ENCODE measurements around the gene AKR7A3. TPM values are rescaled to one million over a fixed set of nuclear protein-coding genes. Genes with fewer than 3 reads are reported as not detected.
A peak's percentile ranks its signal among the peaks of the same experiment; 100 is the strongest.

AKR7A3 gene
- total and polyA plus RNA-seq, 2 experiments from 2014 or later: 0.11 to 0.18 TPM

DNA sequence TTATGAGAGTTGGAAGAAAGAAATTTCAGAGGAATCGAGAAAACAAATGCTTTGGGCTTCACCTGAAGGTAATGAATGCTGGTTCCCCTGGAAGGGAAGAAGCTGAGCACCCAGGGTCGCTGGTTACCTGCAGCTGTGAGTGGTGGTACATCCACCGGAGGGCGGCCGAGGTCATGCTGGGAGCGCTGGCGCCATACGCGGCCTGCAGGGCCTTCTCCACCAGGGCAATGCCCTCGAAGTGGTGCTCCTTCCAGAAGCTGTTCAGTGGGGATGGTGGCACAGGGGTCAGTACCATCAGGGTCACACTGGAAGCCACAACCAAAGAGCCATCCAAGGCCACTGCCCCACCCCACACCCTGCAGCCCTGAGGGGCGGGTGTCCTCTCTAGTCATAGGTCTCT, 20.1 kb downstream of the AKR7A3 start:
- H3K79me2 ChIP-seq (ENCODE audit: insufficient read depth): no peaks in the 10 kb centered on the region
- no peaks in the 10 kb centered on the region for H3K9me2 ChIP-seq (ENCODE audit: insufficient read depth)
- H3K36me3 ChIP-seq (ENCODE audit: low read depth): no peaks in the 10 kb centered on the region
- in situ Hi-C loops (cut with MboI): no loop called here
- H3K4me3 ChIP-seq: no peak overlapping the region
- TF ChIP-seq EZH2phosphoT487 (IDR thresholded peaks at IDR 0.05; ENCODE audit: insufficient read depth, low read depth) (no peak), EZH2 (IDR thresholded peaks at IDR 0.05; ENCODE audit: insufficient read depth, poor library complexity, severe bottlenecking) (no peak)
- no peaks in the 10 kb centered on the region for H3K9me3 ChIP-seq (ENCODE audit: low read depth)
- H4K20me1 ChIP-seq (ENCODE audit: insufficient read depth): no peaks in the 10 kb centered on the region
- no peak overlapping the region for H3K9ac ChIP-seq
- no peak overlapping the region for H3K4me2 ChIP-seq (ENCODE audit: unreplicated experiment)
- 72 to 73% methylated on average over 11 of the region's 11 CpGs for WGBS, 2 experiments (ENCODE audit: low coverage in 1 of 2, low lambda C conversion rate in 2 of 2, missing lambda C conversion rate in 2 of 2)
- no peaks in the 10 kb centered on the region for H3K4me1 ChIP-seq (ENCODE audit: insufficient read depth)
- H3F3A ChIP-seq (ENCODE audit: insufficient read depth): no peaks in the 10 kb centered on the region
- H2AFZ ChIP-seq: no peak overlapping the region
- H3K27ac ChIP-seq: no peak overlapping the region
- no peak for DNase-seq
- no peaks in the 10 kb centered on the region for H3K27me3 ChIP-seq (replicated peaks; ENCODE audit: insufficient read depth)

DNA sequence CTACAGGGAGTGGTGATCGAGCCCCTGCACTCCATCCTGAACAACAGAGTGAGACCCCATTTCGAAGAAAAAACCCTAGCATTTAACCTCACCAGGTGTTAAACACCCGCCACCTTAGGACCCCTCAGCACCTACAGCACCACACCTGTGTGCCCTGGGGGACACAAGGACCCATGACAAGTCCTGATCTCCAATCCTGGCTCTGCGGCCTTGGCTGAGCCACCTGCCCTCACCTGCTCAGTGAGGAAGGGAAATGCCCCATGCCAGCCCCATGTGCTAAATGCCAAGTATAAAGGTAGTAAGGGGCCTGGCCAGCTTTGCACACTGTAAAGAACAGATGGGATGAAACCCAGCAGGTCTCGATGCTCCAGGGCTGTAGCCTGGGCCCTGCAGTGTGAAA, 25.8 kb downstream of the AKR7A3 start:
- no peaks in the 10 kb centered on the region for H3K9me2 ChIP-seq (ENCODE audit: insufficient read depth)
- H3K4me1 ChIP-seq (ENCODE audit: insufficient read depth): peaks cover 18% of the 10 kb centered on the region
- WGBS, 2 experiments (ENCODE audit: low coverage in 1 of 2, low lambda C conversion rate in 2 of 2, missing lambda C conversion rate in 2 of 2): 97 to 99% methylated on average over 5 of the region's 5 CpGs
- TF ChIP-seq EZH2 (IDR thresholded peaks at IDR 0.05; ENCODE audit: insufficient read depth, poor library complexity, severe bottlenecking) (no peak), EZH2phosphoT487 (IDR thresholded peaks at IDR 0.05; ENCODE audit: insufficient read depth, low read depth) (no peak)
- DNase-seq: no peak
- H3F3A ChIP-seq (ENCODE audit: insufficient read depth): peaks cover 29% of the 10 kb centered on the region
- H2AFZ ChIP-seq: no peak overlapping the region
- no peaks in the 10 kb centered on the region for H3K27me3 ChIP-seq (replicated peaks; ENCODE audit: insufficient read depth)
- no peaks in the 10 kb centered on the region for H4K20me1 ChIP-seq (ENCODE audit: insufficient read depth)
- no peak overlapping the region for H3K4me3 ChIP-seq
- H3K4me2 ChIP-seq (ENCODE audit: unreplicated experiment): no peak overlapping the region
- peaks cover 20% of the 10 kb centered on the region; the same call in 1 of the 2 replicates for H3K36me3 ChIP-seq (ENCODE audit: low read depth)
- in situ Hi-C loops (cut with MboI): no loop called here
- no peaks in the 10 kb centered on the region for H3K79me2 ChIP-seq (ENCODE audit: insufficient read depth)
- H3K9me3 ChIP-seq (ENCODE audit: low read depth): no peaks in the 10 kb centered on the region
- H3K9ac ChIP-seq: no peak overlapping the region
- no peak overlapping the region for H3K27ac ChIP-seq

DNA sequence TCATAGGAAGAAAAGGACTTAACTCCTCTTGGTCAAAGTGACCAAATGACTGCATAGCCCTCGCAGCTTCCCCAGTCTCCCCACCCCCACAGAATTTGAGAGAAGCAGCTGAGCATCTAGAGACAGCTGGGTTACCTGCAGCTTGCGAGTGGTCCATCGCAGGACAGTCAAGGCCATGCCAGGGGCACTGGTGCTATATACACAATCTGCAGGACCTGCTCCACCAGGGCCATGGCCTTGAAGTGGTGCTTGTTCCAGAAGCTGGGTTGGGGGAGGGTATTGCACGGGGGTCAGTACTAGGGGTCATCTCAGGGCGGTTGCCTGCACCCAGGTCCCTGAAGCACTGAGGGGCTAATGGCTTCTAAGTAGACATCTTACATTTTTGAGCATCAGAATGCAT, 26.5 kb downstream of the AKR7A3 start:
- Histone ChIP-seq H3F3A (ENCODE audit: insufficient read depth) (peaks cover 29% of the 10 kb centered on the region), H3K4me2 (ENCODE audit: unreplicated experiment) (no peak overlapping the region), H3K4me3 (no peak overlapping the region), H4K20me1 (ENCODE audit: insufficient read depth) (no peaks in the 10 kb centered on the region), H3K79me2 (ENCODE audit: insufficient read depth) (0 out of 2 replicates have a peak, but pooled peaks cover 1% of the 10 kb centered on the region), H3K27me3 (replicated peaks; ENCODE audit: insufficient read depth) (no peaks in the 10 kb centered on the region), H3K4me1 (ENCODE audit: insufficient read depth) (peaks cover 24% of the 10 kb centered on the region), H3K9me3 (ENCODE audit: low read depth) (no peaks in the 10 kb centered on the region), H3K27ac (no peak overlapping the region), H3K9me2 (ENCODE audit: insufficient read depth) (no peaks in the 10 kb centered on the region), H2AFZ (no peak overlapping the region), H3K36me3 (ENCODE audit: low read depth) (peaks cover 20% of the 10 kb centered on the region; the same call in 1 of the 2 replicates), H3K9ac (no peak overlapping the region)
- no peak for TF ChIP-seq EZH2phosphoT487 (IDR thresholded peaks at IDR 0.05; ENCODE audit: insufficient read depth, low read depth)
- DNase-seq: no peak
- in situ Hi-C loops (cut with MboI): no loop called here
- WGBS, 2 experiments (ENCODE audit: low coverage in 1 of 2, low lambda C conversion rate in 2 of 2, missing lambda C conversion rate in 2 of 2): 72 to 75% methylated on average over 5 of the region's 5 CpGs

DNA sequence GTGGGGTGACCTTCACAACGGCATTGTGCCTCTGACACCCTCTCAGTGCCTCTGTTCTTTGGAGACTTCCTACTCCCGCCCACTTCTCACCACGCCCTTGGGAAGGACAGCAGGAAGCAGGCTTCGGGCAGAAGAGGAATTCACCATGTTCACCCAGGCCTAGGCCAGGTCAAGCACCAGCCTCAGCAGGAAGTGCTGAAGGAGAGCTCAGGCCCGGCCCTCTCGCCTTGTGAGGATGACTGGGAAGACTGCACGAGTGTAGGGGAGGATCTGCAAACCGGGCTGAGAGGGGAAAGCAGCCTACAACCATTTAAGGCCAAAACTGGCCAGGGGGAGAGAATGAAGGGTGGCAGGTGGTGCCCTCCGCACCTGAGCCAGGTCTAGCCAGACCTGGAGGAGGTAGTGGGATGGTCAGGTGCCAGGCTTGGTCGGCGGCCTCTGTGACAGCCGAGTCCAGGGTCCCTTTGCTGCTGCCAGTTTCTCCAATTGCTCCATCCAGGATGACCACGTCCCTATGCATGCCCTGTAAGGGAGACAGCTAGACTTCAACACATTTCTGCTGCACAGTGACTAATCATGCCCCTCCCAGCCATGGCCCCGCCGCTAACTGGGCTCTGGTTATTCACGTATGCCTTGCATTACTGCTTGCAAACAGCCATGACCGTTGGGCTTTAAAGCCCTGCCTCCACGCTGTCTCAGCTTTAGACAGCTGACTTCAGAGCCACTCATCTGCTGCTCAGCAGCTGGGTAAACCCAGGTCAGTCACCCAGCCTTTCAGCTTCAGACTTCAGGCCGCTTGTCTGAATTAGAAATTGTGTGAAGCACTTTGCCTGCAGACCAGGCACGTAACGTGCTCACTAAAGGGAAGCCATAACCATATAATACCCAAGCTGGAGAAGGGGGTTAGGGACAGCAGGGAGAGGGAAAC, 28.1 kb downstream of the AKR7A3 start:
- Histone ChIP-seq H2AFZ (no peak overlapping the region), H3K36me3 (ENCODE audit: low read depth) (peaks cover 20% of the 10 kb centered on the region; the same call in 1 of the 2 replicates), H3K9me2 (ENCODE audit: insufficient read depth) (no peaks in the 10 kb centered on the region), H3K9me3 (ENCODE audit: low read depth) (no peaks in the 10 kb centered on the region), H3K27ac (peak overlapping the region; percentile 84), H3K4me1 (ENCODE audit: insufficient read depth) (peaks cover 28% of the 10 kb centered on the region), H3F3A (ENCODE audit: insufficient read depth) (peaks cover 29% of the 10 kb centered on the region), H3K4me2 (ENCODE audit: unreplicated experiment) (peak overlapping the region; percentile 54), H3K27me3 (replicated peaks; ENCODE audit: insufficient read depth) (no peaks in the 10 kb centered on the region), H3K79me2 (ENCODE audit: insufficient read depth) (peaks cover 12% of the 10 kb centered on the region), H4K20me1 (ENCODE audit: insufficient read depth) (no peaks in the 10 kb centered on the region), H3K4me3 (no peak overlapping the region), H3K9ac (peak overlapping the region; percentile 62)
- WGBS, 2 experiments (ENCODE audit: low coverage in 1 of 2, low lambda C conversion rate in 2 of 2, missing lambda C conversion rate in 2 of 2): 43 to 48% methylated on average over 20 of the region's 21 CpGs
- TF ChIP-seq EZH2phosphoT487 (IDR thresholded peaks at IDR 0.05; ENCODE audit: insufficient read depth, low read depth) (no peak), EZH2 (IDR thresholded peaks at IDR 0.05; ENCODE audit: insufficient read depth, poor library complexity, severe bottlenecking) (no peak)
- DNase-seq: peak; percentile 98
- in situ Hi-C loops (cut with MboI): no loop called here
